ENCODE data around the gene TH.

GRCh38 chr11:2136209-2136951, 35.2 kb downstream of the TH start:
- TF ChIP-seq, protein P1, sequence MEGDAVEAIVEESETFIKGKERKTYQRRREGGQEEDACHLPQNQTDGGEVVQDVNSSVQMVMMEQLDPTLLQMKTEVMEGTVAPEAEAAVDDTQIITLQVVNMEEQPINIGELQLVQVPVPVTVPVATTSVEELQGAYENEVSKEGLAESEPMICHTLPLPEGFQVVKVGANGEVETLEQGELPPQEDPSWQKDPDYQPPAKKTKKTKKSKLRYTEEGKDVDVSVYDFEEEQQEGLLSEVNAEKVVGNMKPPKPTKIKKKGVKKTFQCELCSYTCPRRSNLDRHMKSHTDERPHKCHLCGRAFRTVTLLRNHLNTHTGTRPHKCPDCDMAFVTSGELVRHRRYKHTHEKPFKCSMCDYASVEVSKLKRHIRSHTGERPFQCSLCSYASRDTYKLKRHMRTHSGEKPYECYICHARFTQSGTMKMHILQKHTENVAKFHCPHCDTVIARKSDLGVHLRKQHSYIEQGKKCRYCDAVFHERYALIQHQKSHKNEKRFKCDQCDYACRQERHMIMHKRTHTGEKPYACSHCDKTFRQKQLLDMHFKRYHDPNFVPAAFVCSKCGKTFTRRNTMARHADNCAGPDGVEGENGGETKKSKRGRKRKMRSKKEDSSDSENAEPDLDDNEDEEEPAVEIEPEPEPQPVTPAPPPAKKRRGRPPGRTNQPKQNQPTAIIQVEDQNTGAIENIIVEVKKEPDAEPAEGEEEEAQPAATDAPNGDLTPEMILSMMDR (IDR thresholded peaks at IDR 0.05): no peak
- no peak for TF ChIP-seq POLR2A (IDR thresholded peaks at IDR 0.05)
